GM23248 (cell line): ENCODE measurements around the gene GBGT1. TPM values are rescaled to one million over a fixed set of nuclear protein-coding genes. Genes with fewer than 3 reads are reported as not detected.
A peak's percentile ranks its signal among the peaks of the same experiment; 100 is the strongest.

Experiments
- DNase-seq: peaks from one replicate; pipeline ENCODE4 v3.0.0-alpha.2; 2015
- H2AFZ ChIP-seq: fragments of 200-600 bp; sonication (generic); 2 replicates; pipeline ENCODE4 v1.6.1; 2016; ENCODE audit warnings: antibody characterized with exemption
- H3F3A ChIP-seq: fragments of 200-600 bp; sonication (generic); 2 replicates; pipeline ENCODE4 v1.6.1; 2016; ENCODE audit warnings: mild to moderate bottlenecking, antibody characterized with exemption, mixed run types; ENCODE audit not compliant: insufficient read depth
- H3K27ac ChIP-seq: fragments of 200-600 bp; sonication (generic); 2 replicates; pipeline ENCODE4 v1.5.1; 2016; ENCODE audit warnings: mild to moderate bottlenecking
- H3K27me3 ChIP-seq: fragments of 200-600 bp; sonication (generic); replicated peaks from 2 replicates; pipeline ENCODE4 v1.6.1; 2016; ENCODE audit warnings: mild to moderate bottlenecking; ENCODE audit not compliant: insufficient read depth
- H3K36me3 ChIP-seq: fragments of 200-600 bp; sonication (generic); 2 replicates; pipeline ENCODE4 v1.6.1; 2016; ENCODE audit warnings: low read depth, mild to moderate bottlenecking
- H3K4me1 ChIP-seq: fragments of 200-600 bp; sonication (generic); 2 replicates; pipeline ENCODE4 v1.6.1; 2016; ENCODE audit warnings: mild to moderate bottlenecking; ENCODE audit not compliant: insufficient read depth
- H3K4me2 ChIP-seq: fragments of 200-600 bp; sonication (generic); one replicate; pipeline ENCODE4 v1.6.1; 2016; ENCODE audit warnings: mild to moderate bottlenecking; ENCODE audit not compliant: unreplicated experiment
- H3K4me3 ChIP-seq: fragments of 200-600 bp; sonication (generic); 2 replicates; pipeline ENCODE4 v1.5.1; 2016; ENCODE audit warnings: mild to moderate bottlenecking
- H3K79me2 ChIP-seq: fragments of 200-600 bp; sonication (generic); 2 replicates; pipeline ENCODE4 v1.6.1; 2016; ENCODE audit warnings: mild to moderate bottlenecking; ENCODE audit not compliant: insufficient read depth
- H3K9ac ChIP-seq: fragments of 200-600 bp; sonication (generic); 2 replicates; pipeline ENCODE4 v1.6.1; 2016; ENCODE audit warnings: mild to moderate bottlenecking
- H3K9me2 ChIP-seq: fragments of 200-600 bp; sonication (generic); 2 replicates; pipeline ENCODE4 v1.6.1; 2016; ENCODE audit warnings: mixed run types, mild to moderate bottlenecking, moderate library complexity; ENCODE audit not compliant: insufficient read depth
- H3K9me3 ChIP-seq: fragments of 200-600 bp; sonication (generic); one replicate; pipeline ENCODE4 v1.6.1; 2017; ENCODE audit warnings: low read depth
- H4K20me1 ChIP-seq: fragments of 200-600 bp; sonication (generic); 2 replicates; pipeline ENCODE4 v1.6.0; 2016; ENCODE audit not compliant: insufficient read depth
- EZH2 ChIP-seq: fragments of 200-600 bp; sonication (generic); IDR thresholded peaks from 2 replicates; pipeline ENCODE4 v1.6.1; 2018; ENCODE audit warnings: antibody characterized with exemption, mild to moderate bottlenecking; ENCODE audit not compliant: insufficient read depth, poor library complexity, severe bottlenecking
- EZH2phosphoT487 ChIP-seq: fragments of 200-600 bp; sonication (generic); IDR thresholded peaks from 2 replicates; pipeline ENCODE4 v1.6.1; 2018; ENCODE audit warnings: antibody characterized with exemption, moderate library complexity, mild to moderate bottlenecking, low read depth; ENCODE audit not compliant: insufficient read depth
- WGBS, 2 experiments: methylation state at CpG; one replicate each; pipeline ENCODE4 v1.1.6; 2015 to 2017; ENCODE audit warnings: low lambda C conversion rate in 2 of 2, low coverage in 1 of 2; ENCODE audit errors: missing lambda C conversion rate in 2 of 2; 5-methylcytosine and 5-hydroxymethylcytosine counted together
- in situ Hi-C: fragments of 300-500 bp; cut with MboI; formaldehyde crosslinking; loops from 2 replicates; pipeline ENCODE4 v1.15.0; 2020
- polyA plus RNA-seq: library from polyadenylated mRNA; unstranded; fragments of >200 nt; fragmentation: Nextera tagmentation; extraction: Ambion mirVana; gene quantifications from 2 replicates; pipeline ENCODE4 v1.2.1, GENCODE V29; 2016
- total RNA-seq: library from RNA; depleted of rRNA; stranded (reverse); fragments of >200 nt; shearing (Covaris generic); gene quantifications from 2 replicates; pipeline ENCODE4 v1.2.3, GENCODE V29; 2014

Gene GBGT1
- total and polyA plus RNA-seq, 2 experiments from 2014 or later: 0.95 to 3.1 TPM

- H3K27ac ChIP-seq: no peak overlapping the region
- peaks cover 15% of the 10 kb centered on the region for H3F3A ChIP-seq
- no peak overlapping the region for H3K4me2 ChIP-seq
- H4K20me1 ChIP-seq: no peaks in the 10 kb centered on the region
- H3K27me3 ChIP-seq: no peaks in the 10 kb centered on the region
- no peak for DNase-seq
- no peak overlapping the region for H2AFZ ChIP-seq
- H3K9me3 ChIP-seq: no peaks in the 10 kb centered on the region
- in situ Hi-C loops: loop anchor here (10.0 kb wide), 1 partner anchor 95 kb away; no protein-coding TSS in a partner anchor
- no peaks in the 10 kb centered on the region for H3K9me2 ChIP-seq
- H3K36me3 ChIP-seq: no peaks in the 10 kb centered on the region
- no peak overlapping the region for H3K4me3 ChIP-seq
- WGBS, 2 experiments: 88 to 91% methylated on average over 20 to 24 of the region's 24 CpGs
- no peak for TF ChIP-seq EZH2phosphoT487
- H3K4me1 ChIP-seq: peaks cover 16% of the 10 kb centered on the region
- H3K79me2 ChIP-seq: peaks cover 39% of the 10 kb centered on the region
- no peak overlapping the region for H3K9ac ChIP-seq
These were observed 24.2 kb downstream of the GBGT1 start for GRCh38 chr9:133139246-133140173.

- Histone ChIP-seq H3K36me3 (no peaks in the 10 kb centered on the region), H3K9me3 (no peaks in the 10 kb centered on the region), H3F3A (peaks cover 20% of the 10 kb centered on the region), H3K9ac (no peak overlapping the region), H3K4me1 (peaks cover 32% of the 10 kb centered on the region), H4K20me1 (no peaks in the 10 kb centered on the region), H3K27ac (no peak overlapping the region), H3K9me2 (no peaks in the 10 kb centered on the region), H2AFZ (no peak overlapping the region), H3K4me3 (no peak overlapping the region), H3K27me3 (no peaks in the 10 kb centered on the region), H3K4me2 (no peak overlapping the region), H3K79me2 (peaks cover 33% of the 10 kb centered on the region)
- in situ Hi-C loops: no loop called here
- no peak for TF ChIP-seq EZH2phosphoT487
- no peak for TF ChIP-seq EZH2
- 81 to 82% methylated on average over 13 to 16 of the region's 16 CpGs for WGBS, 2 experiments
- DNase-seq: no peak
These were observed 26.1 kb downstream of the GBGT1 start for GRCh38 chr9:133137451-133138231.

- WGBS, 2 experiments: 5 to 10% methylated on average over 7 of the region's 8 CpGs
- Histone ChIP-seq H4K20me1 (no peaks in the 10 kb centered on the region), H2AFZ (no peak overlapping the region)
These were observed 28.5 kb downstream of the GBGT1 start for GRCh38 chr9:133135146-133135745.

More at GRCh38 chr9:133135146-133135745, 28.5 kb downstream of the GBGT1 start:
- Histone ChIP-seq H3F3A (peaks cover 20% of the 10 kb centered on the region), H3K27ac (peak overlapping the region; percentile 89), H3K4me3 (no peak overlapping the region), H3K9me3 (no peaks in the 10 kb centered on the region), H3K4me1 (peaks cover 36% of the 10 kb centered on the region), H3K36me3 (no peaks in the 10 kb centered on the region), H3K9ac (peak overlapping the region; percentile 82), H3K9me2 (no peaks in the 10 kb centered on the region), H3K79me2 (peaks cover 28% of the 10 kb centered on the region), H3K4me2 (peak overlapping the region; percentile 63), H3K27me3 (no peaks in the 10 kb centered on the region)
- peak; percentile 98 for DNase-seq
- no peak for TF ChIP-seq EZH2
- TF ChIP-seq EZH2phosphoT487: no peak
- in situ Hi-C loops: no loop called here
